Esophagus squamous epithelium (tissue), 5 donors: ENCODE data around the gene SLC49A3. TPM values are rescaled to one million over a fixed set of nuclear protein-coding genes. Genes with fewer than 3 reads are reported as not detected.

Experiments
- DNase-seq: peaks from one replicate; lab custom pipeline; 2025; lab: John Stamatoyannopoulos, UW
- H3K27ac ChIP-seq, 4 donors: fragments of 200-600 bp; sonication (generic); one replicate each; pipeline ENCODE4 v1.5.1; 2016 to 2019; ENCODE audit warnings: mild to moderate bottlenecking in 1 of 4
- H3K27me3 ChIP-seq, 4 donors: fragments of 200-600 bp; sonication (generic); 1 replicate in 3 of 4; 2 replicates in 1 of 4; pipeline versions ENCODE4 v1.5.1 to v1.6.0; 2017 to 2021; ENCODE audit warnings: antibody characterized with exemption in 1 of 4
- H3K36me3 ChIP-seq, 3 donors: fragments of 200-600 bp; sonication (generic); one replicate each; pipeline ENCODE4 v1.5.1; 2016 to 2019
- H3K4me1 ChIP-seq, 3 donors: fragments of 200-600 bp; sonication (generic); one replicate each; pipeline ENCODE4 v1.5.1; 2017 to 2019
- H3K4me3 ChIP-seq, 4 donors: fragments of 200-600 bp; sonication (generic); 1 replicate in 3 of 4; 2 replicates in 1 of 4; pipeline ENCODE4 v1.5.1; 2016 to 2019; ENCODE audit warnings: mild to moderate bottlenecking in 2 of 4, moderate library complexity in 1 of 4
- H3K9me3 ChIP-seq, 3 donors: fragments of 200-600 bp; sonication (generic); one replicate each; pipeline ENCODE4 v1.5.1; 2016 to 2019
- CTCF ChIP-seq, 6 experiments: fragments of 450-650 bp in 4 of 6; fragments of 200-600 bp in 2 of 6; sonication (generic) in 2 of 6; IDR thresholded peaks; one replicate each; pipeline ENCODE4 v1.5.1; 2016 to 2019; ENCODE audit warnings: antibody characterized with exemption in 6 of 6, mild to moderate bottlenecking in 4 of 6, moderate library complexity in 4 of 6
- POLR2A ChIP-seq, 4 donors: fragments of 450-650 bp; IDR thresholded peaks; one replicate each; pipeline ENCODE4 v1.6.1; 2017; ENCODE audit warnings: antibody characterized with exemption in 4 of 4, mild to moderate bottlenecking in 4 of 4, moderate library complexity in 3 of 4
- WGBS, 2 donors: methylation state at CpG; one replicate each; pipeline ENCODE4 v1.1.5; 2018; 5-methylcytosine and 5-hydroxymethylcytosine counted together
- intact Hi-C: fragments of 100-400 bp; cut with DNase I; formaldehyde crosslinking; loops from one replicate; pipeline ENCODE4 v1.15.0; 2022
- total RNA-seq, 4 donors: library from RNA; depleted of rRNA; stranded (reverse); fragments of >200 nt; gene quantifications; one replicate each; pipeline ENCODE4 v1.1.0, GENCODE V29; 2016
- donor health status: DM: yes; HTN: yes; CAD: no.

Gene SLC49A3
- total RNA-seq, 4 donors from 2014 or later = 2.5 to 6.5 (median 4.7) TPM

DNA sequence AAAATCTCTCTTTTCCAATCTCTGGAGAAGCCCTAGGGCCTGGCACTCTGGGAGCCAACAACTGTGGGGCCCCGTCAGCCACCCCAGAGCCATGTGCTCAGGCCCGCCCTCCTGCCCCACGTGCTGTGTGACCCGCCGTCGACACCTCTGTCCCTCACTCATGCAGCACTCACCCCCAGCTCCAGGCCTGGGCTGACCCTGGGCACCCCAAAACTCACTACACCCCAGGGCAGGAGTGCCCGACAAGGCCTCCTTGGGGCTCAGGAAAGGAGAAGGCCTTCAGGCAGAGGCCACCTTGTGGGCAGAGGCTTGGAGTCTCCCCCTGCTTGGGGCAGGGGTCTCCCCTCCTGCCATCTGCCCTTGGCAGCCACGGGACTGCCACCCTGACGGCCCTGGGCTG lies 8.9 kb downstream of the SLC49A3 start:
- Histone ChIP-seq H3K27ac (peak overlapping the region in 2 of 4 donors; percentile 55 to 69), H3K4me3 (no peak overlapping the region), H3K9me3 (no peaks in the 10 kb centered on the region), H3K4me1 (peaks cover 33 to 85% (median 42%) of the 10 kb centered on the region in 3 donors), H3K36me3 (no peaks in the 10 kb centered on the region), H3K27me3 (no peaks in the 10 kb centered on the region)
- DNase-seq = no peak
- WGBS, 2 donors = 88% methylated on average over 6 of the region's 9 CpGs; no CpG with 5 or more reads in 1 of the 2 donors
- TF ChIP-seq CTCF (IDR thresholded peaks at IDR 0.05) = no peak
- TF ChIP-seq POLR2A (IDR thresholded peaks at IDR 0.05) = no peak
- intact Hi-C loops = no loop called here

GRCh38 chr4:679629-680028 lies 9.3 kb downstream of the SLC49A3 start:
- Histone ChIP-seq H3K27me3 (no peaks in the 10 kb centered on the region), H3K4me1 (peaks cover 36 to 88% (median 44%) of the 10 kb centered on the region in 3 donors), H3K36me3 (no peaks in the 10 kb centered on the region), H3K27ac (no peak overlapping the region), H3K9me3 (no peaks in the 10 kb centered on the region), H3K4me3 (no peak overlapping the region)
- TF ChIP-seq CTCF (IDR thresholded peaks at IDR 0.05) (no peak), POLR2A (IDR thresholded peaks at IDR 0.05) (no peak)
- no peak for DNase-seq
- intact Hi-C loops = no loop called here
- WGBS, 2 donors = 0 to 80% methylated on average over 1 of the region's 11 CpGs

DNA sequence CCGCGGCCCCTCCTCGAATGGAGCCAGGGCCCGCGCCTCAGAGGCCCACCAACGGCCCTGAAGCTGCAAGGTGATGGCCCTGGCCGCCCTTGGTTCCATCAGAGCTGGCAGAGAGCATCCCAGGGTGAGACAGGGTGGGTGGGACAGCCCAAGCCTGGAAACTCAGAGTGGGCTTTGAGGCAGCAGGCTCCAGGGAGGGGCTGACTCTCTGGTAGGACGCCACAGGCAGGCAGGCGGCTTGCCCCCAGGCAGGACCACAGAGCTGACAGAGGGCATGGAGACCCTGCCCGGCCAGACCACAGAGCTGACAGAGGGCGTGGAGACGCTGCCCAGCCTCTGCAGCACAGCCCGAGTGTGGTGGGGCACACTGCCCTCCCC lies 9.9 kb downstream of the SLC49A3 start:
- no peak for DNase-seq
- intact Hi-C loops = no loop called here
- no peaks in the 10 kb centered on the region for H3K9me3 ChIP-seq
- no peaks in the 10 kb centered on the region for H3K27me3 ChIP-seq
- no peak overlapping the region for H3K27ac ChIP-seq
- no peaks in the 10 kb centered on the region for H3K36me3 ChIP-seq
- 85% methylated on average over 4 of the region's 13 CpGs; no CpG with 5 or more reads in 1 of the 2 donors for WGBS, 2 donors
- no peak overlapping the region for H3K4me3 ChIP-seq
- peaks cover 36 to 82% (median 41%) of the 10 kb centered on the region in 3 donors for H3K4me1 ChIP-seq
- TF ChIP-seq POLR2A (IDR thresholded peaks at IDR 0.05) (no peak), CTCF (IDR thresholded peaks at IDR 0.05) (no peak)

DNA sequence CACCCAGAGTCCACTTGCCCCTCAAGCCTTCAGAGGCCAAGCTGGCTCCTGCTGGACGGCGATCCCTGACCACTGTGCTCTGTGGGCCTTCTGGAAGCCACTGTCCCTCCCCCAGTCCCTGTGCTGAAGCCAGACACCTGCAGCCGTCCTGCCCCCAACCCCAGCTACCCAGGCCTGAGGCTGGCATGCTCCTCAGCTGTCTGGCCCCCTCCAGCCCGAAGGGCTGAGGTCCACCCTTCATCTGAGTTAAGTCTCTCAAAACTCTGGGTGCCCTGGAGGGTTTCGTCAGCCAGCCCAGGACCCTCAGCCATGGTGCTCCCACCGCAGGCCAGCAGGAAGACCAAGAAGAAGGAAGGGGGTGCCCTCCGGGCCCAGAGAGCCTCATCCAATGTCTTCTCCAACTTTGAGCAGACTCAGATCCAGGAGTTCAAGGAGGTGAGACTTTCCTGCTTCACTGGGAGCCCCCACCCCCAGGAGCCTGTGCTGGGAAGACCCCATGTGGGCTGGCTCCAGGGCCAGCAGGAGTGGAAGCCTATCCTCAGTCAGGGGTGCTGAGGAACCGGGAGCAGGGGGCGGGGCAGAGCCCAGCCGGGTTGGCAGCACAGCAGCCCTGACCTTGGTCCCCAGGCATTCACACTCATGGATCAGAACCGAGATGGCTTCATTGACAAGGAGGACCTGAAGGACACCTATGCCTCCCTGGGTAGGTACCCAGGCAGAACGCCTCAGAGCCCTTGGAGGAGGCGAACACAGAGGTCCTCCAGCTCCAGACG lies 10.4 kb downstream of the SLC49A3 start:
- Histone ChIP-seq H3K9me3 (no peaks in the 10 kb centered on the region), H3K4me1 (peaks cover 34 to 79% (median 40%) of the 10 kb centered on the region in 3 donors)
- 47 to 90% methylated on average over 2 to 4 of the region's 14 CpGs for WGBS, 2 donors

More for the DNA sequence above, 10.4 kb downstream of the SLC49A3 start:
- DNase-seq = no peak
- TF ChIP-seq POLR2A (IDR thresholded peaks at IDR 0.05) (no peak), CTCF (IDR thresholded peaks at IDR 0.05) (no peak)
- no peaks in the 10 kb centered on the region for H3K36me3 ChIP-seq
- H3K27ac ChIP-seq = peak overlapping the region in 3 of 4 donors; percentile 35 to 66 (median 63)
- intact Hi-C loops = no loop called here
- H3K27me3 ChIP-seq = no peaks in the 10 kb centered on the region
- no peak overlapping the region for H3K4me3 ChIP-seq
